IPS-18a (cell line): ENCODE data around the gene C11orf91.
"Not testable (repeated sequence)": the region's sequence is repeated elsewhere in the genome, so short reads cannot be mapped to it uniquely, and the experiment has no call there.

Source experiments
- H3K27ac ChIP-seq: one replicate; pipeline ENCODE4 v1.5.1; 2013; ENCODE audit warnings: low read length
- H3K27me3 ChIP-seq: one replicate; pipeline ENCODE4 v1.6.1; 2013; ENCODE audit warnings: mild to moderate bottlenecking, low read length; ENCODE audit not compliant: control insufficient read depth, insufficient read depth
- H3K36me3 ChIP-seq: one replicate; pipeline ENCODE4 v1.6.1; 2013; ENCODE audit warnings: low read depth, low read length; ENCODE audit not compliant: control insufficient read depth
- H3K4me1 ChIP-seq: one replicate; pipeline ENCODE4 v1.6.1; 2013; ENCODE audit warnings: low read depth, low read length; ENCODE audit not compliant: control insufficient read depth
- H3K4me3 ChIP-seq: one replicate; pipeline ENCODE4 v1.5.1; 2013; ENCODE audit warnings: low read length
- H3K9ac ChIP-seq: one replicate; pipeline ENCODE4 v1.6.1; 2013; ENCODE audit warnings: mild to moderate bottlenecking, low read length, moderate library complexity
- H3K9me3 ChIP-seq: one replicate; pipeline ENCODE4 v1.6.1; 2013; ENCODE audit warnings: low read depth, low read length; ENCODE audit not compliant: control insufficient read depth

The C11orf91 gene

DNA sequence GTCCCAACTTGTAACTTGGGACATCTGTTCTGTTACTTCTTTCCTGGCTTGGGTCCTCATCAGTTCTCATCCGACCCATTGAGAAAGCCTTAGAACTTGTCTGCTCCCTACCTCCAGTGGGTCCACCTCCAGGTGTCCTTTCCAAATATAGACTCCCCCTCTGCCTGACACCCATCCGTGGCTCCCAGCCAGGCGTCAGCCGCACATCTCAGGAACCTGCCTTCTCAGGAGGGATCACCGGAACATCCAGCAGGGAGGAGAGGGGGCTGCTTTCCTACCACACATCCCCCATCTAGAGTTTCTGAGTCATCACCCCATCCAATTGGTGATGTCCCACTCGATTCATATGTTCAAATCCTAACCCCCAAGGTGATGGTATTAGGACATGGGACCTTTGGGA lies 36.5 kb downstream of the C11orf91 start:
- H3K4me3 ChIP-seq, result no peak overlapping the region
- H3K9ac ChIP-seq, result no peak overlapping the region
- no peaks in the 10 kb centered on the region for H3K9me3 ChIP-seq
- H3K36me3 ChIP-seq, result no peaks in the 10 kb centered on the region
- no peaks in the 10 kb centered on the region for H3K27me3 ChIP-seq
- H3K27ac ChIP-seq, result no peak overlapping the region
- H3K4me1 ChIP-seq, result peaks cover 21% of the 10 kb centered on the region

- no peak overlapping the region for H3K4me3 ChIP-seq
- no peak overlapping the region for H3K9ac ChIP-seq
- no peaks in the 10 kb centered on the region for H3K27me3 ChIP-seq
- no peak overlapping the region for H3K27ac ChIP-seq
- no peaks in the 10 kb centered on the region for H3K36me3 ChIP-seq
- no peaks in the 10 kb centered on the region for H3K9me3 ChIP-seq
- peaks cover 10% of the 10 kb centered on the region for H3K4me1 ChIP-seq
Measured at GRCh38 chr11:33663121-33663520, 37.5 kb downstream of the C11orf91 start.

DNA sequence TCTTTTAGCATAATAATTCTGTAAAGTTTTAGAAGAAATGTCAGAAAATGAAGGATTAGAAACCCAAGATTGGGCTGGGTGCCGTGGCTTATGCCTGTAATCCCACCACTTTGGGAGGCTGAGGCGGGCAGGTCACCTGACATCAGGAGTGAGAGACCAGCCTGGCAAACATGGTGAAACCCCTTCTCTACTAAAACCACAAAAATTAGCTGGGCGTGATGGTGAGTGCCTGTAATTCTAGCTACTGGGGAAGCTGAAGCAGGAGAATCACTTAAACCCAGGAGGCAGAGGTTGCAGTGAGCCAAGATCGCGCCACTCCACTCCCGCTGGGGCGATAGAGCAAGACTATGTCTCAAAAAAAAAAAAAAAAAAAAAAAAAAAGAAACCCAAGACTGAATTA lies 39.1 kb downstream of the C11orf91 start:
- H3K9me3 ChIP-seq, H3K36me3 ChIP-seq, H3K4me3 ChIP-seq, H3K27me3 ChIP-seq, H3K27ac ChIP-seq, H3K4me1 ChIP-seq, H3K9ac ChIP-seq: not testable (repeated sequence)

DNA sequence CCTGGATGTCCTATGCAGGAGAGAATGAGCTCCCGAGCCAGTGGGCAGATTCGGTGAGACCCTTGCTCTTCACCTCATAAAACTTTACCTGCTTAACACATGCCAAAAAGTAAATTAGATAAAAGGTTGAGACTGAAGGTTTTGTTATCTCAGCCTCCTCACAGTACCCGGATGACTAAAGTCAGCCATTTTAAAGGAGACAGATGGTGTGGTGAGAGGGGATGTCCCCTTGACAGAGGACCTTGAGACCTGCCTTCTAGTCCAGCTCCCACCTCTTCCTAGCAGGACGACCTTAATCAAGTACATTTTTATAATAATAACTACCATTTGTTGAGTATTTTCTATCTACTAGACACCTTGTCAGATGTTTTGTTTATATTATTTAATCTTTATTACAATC lies 39.7 kb downstream of the C11orf91 start:
- H3K4me3 ChIP-seq, result no peak overlapping the region

GRCh38 chr11:33659370-33660139 lies 41.1 kb downstream of the C11orf91 start:
- H3K27ac ChIP-seq, result no peak overlapping the region
- H3K9ac ChIP-seq, result no peak overlapping the region
- no peak overlapping the region for H3K4me3 ChIP-seq
- H3K9me3 ChIP-seq, result no peaks in the 10 kb centered on the region
- no peaks in the 10 kb centered on the region for H3K27me3 ChIP-seq
- peaks cover 7% of the 10 kb centered on the region for H3K4me1 ChIP-seq
- H3K36me3 ChIP-seq, result no peaks in the 10 kb centered on the region

More for the DNA sequence above, 39.7 kb downstream of the C11orf91 start:
- Histone ChIP-seq H3K9ac (no peak overlapping the region), H3K36me3 (no peaks in the 10 kb centered on the region), H3K4me1 (peaks cover 7% of the 10 kb centered on the region), H3K27ac (no peak overlapping the region), H3K9me3 (no peaks in the 10 kb centered on the region), H3K27me3 (no peaks in the 10 kb centered on the region)

DNA sequence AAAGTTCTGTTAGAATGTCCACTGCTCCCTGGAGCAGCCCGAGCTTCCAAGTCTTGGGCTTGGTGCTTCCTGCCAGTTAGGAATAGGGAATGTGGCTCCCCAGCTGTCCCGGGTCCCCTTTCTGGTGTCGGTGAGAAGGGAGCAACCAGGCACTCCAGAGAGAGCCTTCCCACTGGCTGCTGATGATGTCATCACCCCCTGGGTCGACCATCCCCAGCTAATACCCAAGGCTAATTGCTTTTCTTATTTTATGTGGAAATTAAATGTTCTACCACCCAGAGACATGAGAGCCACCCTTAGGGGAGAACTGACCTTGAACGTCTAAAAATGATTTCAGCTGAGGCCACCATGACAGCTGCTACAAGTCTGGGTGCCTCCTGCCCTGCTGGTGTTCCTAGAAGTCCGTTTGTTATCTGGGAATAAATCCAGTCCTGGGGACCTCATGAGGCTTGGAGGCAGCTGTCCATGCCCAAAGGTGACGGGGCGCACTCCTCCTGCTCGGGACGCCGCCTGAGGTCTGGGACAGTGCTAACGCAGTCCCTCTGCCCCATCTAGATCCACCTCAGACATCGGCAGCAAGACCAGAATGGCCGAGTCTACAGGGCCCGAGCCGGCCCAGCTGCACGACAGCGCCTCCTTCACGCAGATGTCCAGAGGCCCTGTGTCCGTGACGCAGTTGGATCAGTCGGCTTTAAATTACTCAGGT lies 42.3 kb downstream of the C11orf91 start:
- Histone ChIP-seq H3K9me3 (no peaks in the 10 kb centered on the region), H3K27me3 (no peaks in the 10 kb centered on the region), H3K4me3 (no peak overlapping the region), H3K36me3 (no peaks in the 10 kb centered on the region), H3K9ac (no peak overlapping the region), H3K4me1 (peaks cover 7% of the 10 kb centered on the region), H3K27ac (no peak overlapping the region)

DNA sequence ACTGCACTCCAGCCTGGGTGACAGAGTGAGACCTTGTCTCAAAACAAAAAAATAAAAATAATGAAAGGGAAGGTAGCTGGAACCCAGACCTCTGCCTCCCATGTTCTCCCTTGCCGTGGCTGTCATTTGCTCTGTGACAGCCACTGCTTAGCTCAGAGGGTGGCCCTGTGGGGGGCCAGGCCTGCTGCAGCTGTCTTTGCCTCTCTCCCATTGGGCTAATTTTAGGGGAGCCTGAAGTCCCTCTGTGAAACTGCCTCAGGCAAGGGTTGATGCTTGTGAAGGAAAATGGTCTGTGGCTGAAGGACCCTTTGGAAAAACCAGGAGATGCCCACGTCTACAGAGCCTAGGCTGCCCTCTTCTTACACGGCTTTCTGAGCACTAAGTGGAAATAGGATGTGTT lies 42.9 kb downstream of the C11orf91 start:
- H3K27ac ChIP-seq, result no peak overlapping the region
- no peaks in the 10 kb centered on the region for H3K9me3 ChIP-seq
- H3K27me3 ChIP-seq, result no peaks in the 10 kb centered on the region
- H3K4me3 ChIP-seq, result no peak overlapping the region
- no peaks in the 10 kb centered on the region for H3K36me3 ChIP-seq
- no peak overlapping the region for H3K9ac ChIP-seq
- H3K4me1 ChIP-seq, result peaks cover 7% of the 10 kb centered on the region

- H3K9me3 ChIP-seq, result no peaks in the 10 kb centered on the region
- H3K4me1 ChIP-seq, result peaks cover under 1% of the 10 kb centered on the region
- H3K36me3 ChIP-seq, result no peaks in the 10 kb centered on the region
- no peak overlapping the region for H3K9ac ChIP-seq
- no peak overlapping the region for H3K27ac ChIP-seq
- no peaks in the 10 kb centered on the region for H3K27me3 ChIP-seq
- no peak overlapping the region for H3K4me3 ChIP-seq
Measured at GRCh38 chr11:33656768-33657167, 43.9 kb downstream of the C11orf91 start.

DNA sequence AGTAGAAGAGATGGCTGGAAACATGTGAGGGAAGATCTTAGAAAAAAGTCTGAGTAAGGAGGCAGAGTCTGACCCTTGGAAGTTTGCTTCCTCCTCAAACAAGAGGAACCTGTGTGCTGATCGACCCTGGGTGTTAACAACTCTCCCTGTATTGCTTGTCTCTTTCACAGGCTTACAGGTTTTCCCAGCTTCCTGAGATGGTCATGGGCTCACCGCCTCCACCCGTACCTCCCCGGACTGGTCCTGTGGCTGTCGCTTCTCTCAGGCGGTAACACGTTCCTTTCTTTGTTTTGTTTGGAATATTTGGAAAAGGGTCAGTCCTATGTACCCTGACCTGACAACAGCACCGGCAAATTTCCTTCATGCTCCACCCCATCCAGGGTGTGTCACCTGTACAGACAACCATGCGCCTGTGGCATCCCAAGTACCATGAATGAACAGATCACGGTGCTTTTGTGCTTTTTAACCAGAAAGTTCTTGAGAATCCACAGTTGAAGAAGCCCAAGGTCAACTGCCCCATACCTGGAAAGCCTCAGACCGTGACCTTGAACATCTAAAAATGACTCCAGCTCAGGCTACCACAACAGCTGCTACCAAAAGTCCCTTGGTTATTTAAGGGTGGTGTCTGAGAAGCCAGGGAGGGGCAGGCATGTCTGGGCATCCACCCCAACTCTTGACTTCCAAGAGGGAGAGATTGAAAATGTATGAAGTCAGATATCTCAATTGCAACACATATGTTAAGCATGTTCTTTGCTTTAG lies 44.6 kb downstream of the C11orf91 start:
- Histone ChIP-seq H3K4me3 (no peak overlapping the region), H3K27me3 (no peaks in the 10 kb centered on the region), H3K9ac (no peak overlapping the region), H3K4me1 (no peaks in the 10 kb centered on the region), H3K27ac (no peak overlapping the region), H3K9me3 (no peaks in the 10 kb centered on the region), H3K36me3 (no peaks in the 10 kb centered on the region)

GRCh38 chr11:33654594-33654993 lies 46.0 kb downstream of the C11orf91 start:
- Histone ChIP-seq H3K27ac (no peak overlapping the region), H3K4me1 (no peaks in the 10 kb centered on the region), H3K9me3 (no peaks in the 10 kb centered on the region), H3K27me3 (no peaks in the 10 kb centered on the region), H3K4me3 (no peak overlapping the region), H3K9ac (no peak overlapping the region), H3K36me3 (no peaks in the 10 kb centered on the region)

DNA sequence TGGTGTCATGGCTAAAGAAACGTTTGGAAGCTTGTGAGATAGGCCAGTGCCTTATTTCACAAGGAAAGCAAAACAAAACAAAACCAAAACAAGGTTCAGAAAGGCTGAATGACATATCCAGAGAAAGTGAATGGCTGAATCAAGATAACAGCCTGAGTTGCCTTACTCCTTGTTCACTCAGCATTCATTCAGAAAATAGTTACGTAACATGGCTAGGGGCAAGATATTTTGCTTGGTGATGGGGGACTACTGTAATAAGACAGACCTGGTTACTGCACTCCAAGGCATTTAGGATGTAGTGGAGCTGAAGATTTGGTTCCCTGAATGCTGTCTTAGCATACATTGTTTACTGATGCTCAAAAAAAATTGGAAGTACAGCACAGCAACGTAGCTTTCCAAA lies 47.7 kb downstream of the C11orf91 start:
- H3K9ac ChIP-seq, result no peak overlapping the region
- no peaks in the 10 kb centered on the region for H3K4me1 ChIP-seq
- no peaks in the 10 kb centered on the region for H3K36me3 ChIP-seq
- H3K4me3 ChIP-seq, result no peak overlapping the region
- H3K9me3 ChIP-seq, result no peaks in the 10 kb centered on the region
- no peaks in the 10 kb centered on the region for H3K27me3 ChIP-seq
- H3K27ac ChIP-seq, result no peak overlapping the region
